HG03442 (cell line): ENCODE measurements around the gene IFIT1.

Source experiments
- ATAC-seq: cut with Tn5 transposase; IDR thresholded peaks from one replicate; pipeline ENCODE4 v1.9.1; 2021; ENCODE audit warnings: mild to moderate bottlenecking, moderate library complexity; ENCODE audit not compliant: unreplicated experiment

Gene IFIT1

GRCh38 chr10:89391907-89392756, at the start of gene IFIT1:
Gene IFIT1, plus strand, starts transcription at chr10:89392623. Its CDS starts 90 bp downstream, at chr10:89392713.
- ATAC-seq = peak; percentile 71

GRCh38 chr10:89343089-89343767, 49.2 kb upstream of the IFIT1 start:
- ATAC-seq = no peak

- no peak for ATAC-seq
Measured at GRCh38 chr10:89344156-89344555, 48.3 kb upstream of the IFIT1 start.

GRCh38 chr10:89345367-89346000, 46.9 kb upstream of the IFIT1 start:
- ATAC-seq = no peak

GRCh38 chr10:89346405-89347254, 45.8 kb upstream of the IFIT1 start:
- no peak for ATAC-seq

- no peak for ATAC-seq
Measured at GRCh38 chr10:89347701-89348457, 44.5 kb upstream of the IFIT1 start.

- ATAC-seq = no peak
Measured at GRCh38 chr10:89348481-89348880, 43.9 kb upstream of the IFIT1 start.

GRCh38 chr10:89348975-89349374, 43.4 kb upstream of the IFIT1 start:
- ATAC-seq = no peak

- ATAC-seq = peak; percentile 32
Measured at GRCh38 chr10:89350631-89351315, 41.6 kb upstream of the IFIT1 start.

- peak; percentile 76 for ATAC-seq
Measured at GRCh38 chr10:89351412-89351779, 41.0 kb upstream of the IFIT1 start.

GRCh38 chr10:89351780-89352597, 40.4 kb upstream of the IFIT1 start:
- peak; percentile 52 for ATAC-seq

GRCh38 chr10:89352802-89353201, 39.6 kb upstream of the IFIT1 start:
- ATAC-seq = no peak

GRCh38 chr10:89355394-89355931, 37.0 kb upstream of the IFIT1 start:
- ATAC-seq = no peak

GRCh38 chr10:89357096-89357495, 35.3 kb upstream of the IFIT1 start:
- ATAC-seq = no peak

GRCh38 chr10:89357975-89358374, 34.4 kb upstream of the IFIT1 start:
- no peak for ATAC-seq

- ATAC-seq = no peak
Measured at GRCh38 chr10:89360157-89360556, 32.3 kb upstream of the IFIT1 start.

GRCh38 chr10:89362929-89363328, 29.5 kb upstream of the IFIT1 start:
- ATAC-seq = no peak

- ATAC-seq = no peak
Measured at GRCh38 chr10:89363729-89364442, 28.5 kb upstream of the IFIT1 start.
